LNCAP (cell line): ENCODE data around the gene ADAMTS16.

ENCODE experiments used
- TF ChIP-seq, protein P1 (sequence below): fragments of 450-650 bp; IDR thresholded peaks from 2 replicates; pipeline ENCODE4 v1.5.1; 2017; ENCODE audit warnings: mild to moderate bottlenecking

Gene ADAMTS16

DNA sequence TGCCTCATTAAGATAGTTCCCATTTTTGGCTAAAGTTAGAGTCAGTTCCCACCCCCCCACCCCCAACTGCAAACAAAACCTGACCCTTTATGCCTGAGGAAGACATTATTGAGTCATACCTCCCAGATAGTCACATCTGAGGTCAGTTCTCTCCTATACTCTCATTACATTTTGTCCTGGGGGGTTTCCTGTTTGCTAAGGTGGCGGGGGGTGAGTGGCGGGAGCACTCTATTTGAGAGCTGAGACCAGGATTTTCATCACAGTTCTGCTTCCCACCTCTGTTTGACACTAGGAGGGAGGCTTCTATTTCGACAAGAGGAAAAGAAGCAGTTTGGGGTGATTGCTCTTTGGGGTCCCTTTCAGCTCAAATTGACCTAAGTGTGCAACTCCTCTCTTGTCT is 222.9 kb downstream of the ADAMTS16 start:
- TF ChIP-seq, protein P1, sequence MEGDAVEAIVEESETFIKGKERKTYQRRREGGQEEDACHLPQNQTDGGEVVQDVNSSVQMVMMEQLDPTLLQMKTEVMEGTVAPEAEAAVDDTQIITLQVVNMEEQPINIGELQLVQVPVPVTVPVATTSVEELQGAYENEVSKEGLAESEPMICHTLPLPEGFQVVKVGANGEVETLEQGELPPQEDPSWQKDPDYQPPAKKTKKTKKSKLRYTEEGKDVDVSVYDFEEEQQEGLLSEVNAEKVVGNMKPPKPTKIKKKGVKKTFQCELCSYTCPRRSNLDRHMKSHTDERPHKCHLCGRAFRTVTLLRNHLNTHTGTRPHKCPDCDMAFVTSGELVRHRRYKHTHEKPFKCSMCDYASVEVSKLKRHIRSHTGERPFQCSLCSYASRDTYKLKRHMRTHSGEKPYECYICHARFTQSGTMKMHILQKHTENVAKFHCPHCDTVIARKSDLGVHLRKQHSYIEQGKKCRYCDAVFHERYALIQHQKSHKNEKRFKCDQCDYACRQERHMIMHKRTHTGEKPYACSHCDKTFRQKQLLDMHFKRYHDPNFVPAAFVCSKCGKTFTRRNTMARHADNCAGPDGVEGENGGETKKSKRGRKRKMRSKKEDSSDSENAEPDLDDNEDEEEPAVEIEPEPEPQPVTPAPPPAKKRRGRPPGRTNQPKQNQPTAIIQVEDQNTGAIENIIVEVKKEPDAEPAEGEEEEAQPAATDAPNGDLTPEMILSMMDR, result no peak

DNA sequence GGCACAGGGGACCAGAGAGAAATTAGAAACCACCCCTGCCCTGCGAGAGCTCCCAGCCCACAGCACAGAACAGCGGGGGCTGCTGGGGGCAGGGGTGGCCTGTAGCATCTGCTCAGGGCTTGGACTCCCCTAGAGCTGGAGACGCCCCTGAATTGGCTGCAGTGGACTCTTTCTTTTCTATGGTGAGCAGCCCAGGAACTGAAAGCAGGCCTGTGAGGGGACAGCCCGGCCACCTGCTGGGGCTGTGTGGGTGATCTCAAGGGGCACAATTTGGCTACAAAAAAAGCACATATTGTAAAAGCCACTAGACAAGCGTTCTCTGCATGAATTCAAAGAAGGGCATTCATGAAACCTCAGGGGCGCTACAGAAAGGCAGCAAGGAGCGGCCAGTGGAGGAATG is 224.8 kb downstream of the ADAMTS16 start:
- TF ChIP-seq, protein P1, result no peak

DNA sequence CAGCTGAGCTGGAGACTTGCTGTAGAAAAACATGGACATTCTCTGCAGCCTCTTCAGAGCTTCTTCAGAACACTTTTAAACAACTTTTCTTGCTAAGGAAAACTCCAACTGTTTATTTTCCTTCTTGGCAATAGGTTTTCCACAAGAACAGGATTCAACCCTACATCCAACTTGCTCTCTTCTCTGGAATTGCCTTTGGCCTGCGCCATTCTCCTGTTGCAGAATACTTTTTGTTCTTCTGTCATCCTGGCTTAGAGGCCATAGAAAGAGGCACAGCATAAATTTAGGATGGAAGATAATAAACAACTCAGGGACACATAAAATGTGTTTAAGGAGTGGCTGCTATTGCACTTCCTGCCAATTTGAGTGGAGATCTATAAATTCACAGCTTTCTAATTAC is 227.6 kb downstream of the ADAMTS16 start:
- TF ChIP-seq, protein P1, result no peak

DNA sequence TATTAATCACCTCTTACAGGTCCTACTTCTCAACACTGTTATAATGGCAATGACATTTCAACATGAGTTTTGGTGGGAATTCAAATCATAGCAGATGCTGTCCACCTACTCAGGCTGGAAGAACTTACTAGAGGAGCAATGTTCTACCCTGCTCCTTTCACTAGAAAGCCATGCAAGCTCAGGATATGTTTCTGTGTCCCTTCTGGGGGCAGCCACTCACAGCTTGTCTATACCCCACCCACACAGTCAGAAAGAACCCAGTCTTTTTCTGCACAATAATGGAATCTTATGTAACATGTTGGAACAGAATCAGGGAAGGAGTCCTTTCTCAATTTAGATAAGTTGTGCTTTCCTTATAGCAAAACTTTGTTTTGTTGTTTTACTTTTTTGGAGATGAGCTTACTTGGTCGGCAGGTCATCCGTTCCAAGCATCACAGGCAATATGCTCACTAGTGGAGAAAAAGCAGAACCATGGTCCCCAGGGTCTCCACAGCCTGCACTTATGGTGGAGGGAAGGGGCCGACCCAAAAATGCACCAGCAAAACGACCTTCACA is 229.0 kb downstream of the ADAMTS16 start:
- TF ChIP-seq, protein P1, result no peak
